ENCODE results near the gene CTCF.
A peak's percentile ranks its signal among the peaks of the same experiment; 100 is the strongest.

The CTCF gene

GRCh38 chr16:67667453-67667816 is 105.1 kb downstream of the CTCF start:
- no peak for DNase-seq

GRCh38 chr16:67667817-67668494 is 105.6 kb downstream of the CTCF start:
- DNase-seq = peak; percentile 95

- no peak for DNase-seq
These were observed 106.3 kb downstream of the CTCF start for GRCh38 chr16:67668495-67669157.

- no peak for DNase-seq
These were observed 107.3 kb downstream of the CTCF start for GRCh38 chr16:67669499-67670101.

- no peak for DNase-seq
These were observed 110.0 kb downstream of the CTCF start for GRCh38 chr16:67672306-67672705.

- DNase-seq = peak; percentile 70
These were observed 110.7 kb downstream of the CTCF start for GRCh38 chr16:67672739-67673662.

GRCh38 chr16:67673712-67674580 is 111.6 kb downstream of the CTCF start:
- no peak for DNase-seq

- DNase-seq = no peak
These were observed 112.7 kb downstream of the CTCF start for GRCh38 chr16:67674851-67675578.

GRCh38 chr16:67675579-67675935 is 113.2 kb downstream of the CTCF start:
- no peak for DNase-seq

- DNase-seq = no peak
These were observed 113.7 kb downstream of the CTCF start for GRCh38 chr16:67675999-67676398.

GRCh38 chr16:67676516-67676915 is 114.2 kb downstream of the CTCF start:
- no peak for DNase-seq

GRCh38 chr16:67676939-67677338 is 114.6 kb downstream of the CTCF start:
- no peak for DNase-seq

GRCh38 chr16:67677712-67678111 is 115.4 kb downstream of the CTCF start:
- DNase-seq = no peak

GRCh38 chr16:67678354-67679023 is 116.2 kb downstream of the CTCF start:
- DNase-seq = no peak

GRCh38 chr16:67679935-67680897 is 117.9 kb downstream of the CTCF start:
- DNase-seq = no peak

- DNase-seq = no peak
These were observed 121.4 kb downstream of the CTCF start for GRCh38 chr16:67683767-67684166.

- DNase-seq = no peak
These were observed 123.2 kb downstream of the CTCF start for GRCh38 chr16:67685388-67686112.

Data from eye (tissue), 1 donor.